Naive thymus-derived CD4-positive, alpha-beta T cell (primary cell): Measurements from ENCODE around the gene UAP1L1. TPM values are rescaled to one million over a fixed set of nuclear protein-coding genes. Genes with fewer than 3 reads are reported as not detected.

Experiments
- ATAC-seq: fragments of 150-1000 bp; cut with Tn5 transposase; 2 replicates; pipeline ENCODE4 v1.10.0; 2021; ENCODE audit warnings: mild to moderate bottlenecking, moderate library complexity
- CTCF ChIA-PET: fragments of 350-600 bp; sonication (Branson Sonifier 250); formaldehyde crosslinking; loops from one replicate; lab custom pipeline; 2021; ENCODE audit warnings: antibody characterized with exemption; lab: Charles Lee
- POLR2A ChIA-PET: fragments of 350-600 bp; sonication (Branson Sonifier 250); formaldehyde crosslinking; loops from one replicate; lab custom pipeline; 2021; ENCODE audit warnings: antibody characterized with exemption, inconsistent platforms; lab: Charles Lee
- DNase-seq, 9 donors: peaks; one replicate each; pipeline versions ENCODE4 v3.0.0 to v3.0.0-alpha.2; 2020 to 2022; ENCODE audit warnings: mixed read lengths in 1 of 9
- H3K27ac ChIP-seq: one replicate; pipeline ENCODE4 v1.7.0; 2013; ENCODE audit warnings: mild to moderate bottlenecking, low read depth, low read length, moderate library complexity
- H3K27me3 ChIP-seq, 2 donors: one replicate each; pipeline ENCODE4 v1.7.0; 2013; ENCODE audit warnings: low read length in 2 of 2, mild to moderate bottlenecking in 2 of 2, moderate library complexity in 2 of 2; ENCODE audit not compliant: control insufficient read depth in 2 of 2, insufficient read depth in 2 of 2
- H3K36me3 ChIP-seq, 3 experiments: 1 replicate in 2 of 3; 2 replicates in 1 of 3; pipeline ENCODE4 v1.7.0; 2013; ENCODE audit warnings: low read length in 3 of 3, mild to moderate bottlenecking in 3 of 3, moderate library complexity in 1 of 3; ENCODE audit not compliant: insufficient read depth in 3 of 3, control insufficient read depth in 2 of 3
- H3K4me1 ChIP-seq, 2 donors: one replicate each; pipeline ENCODE4 v1.7.0; 2013; ENCODE audit warnings: low read length in 2 of 2, mild to moderate bottlenecking in 2 of 2, moderate library complexity in 1 of 2; ENCODE audit not compliant: control insufficient read depth in 2 of 2, insufficient read depth in 2 of 2
- H3K4me3 ChIP-seq: 2 replicates; pipeline ENCODE4 v1.7.0; 2013; ENCODE audit warnings: mild to moderate bottlenecking, low read length
- H3K9me3 ChIP-seq, 3 experiments: 1 replicate in 2 of 3; 2 replicates in 1 of 3; pipeline ENCODE4 v1.7.0; 2013; ENCODE audit warnings: low read length in 3 of 3; ENCODE audit not compliant: control insufficient read depth in 2 of 3
- H3K27ac Mint-ChIP-seq, 9 donors: one replicate each; pipeline ENCODE4 v1.8.0; 2020 to 2022; ENCODE audit warnings: mixed read lengths in 9 of 9, mild to moderate bottlenecking in 8 of 9, moderate library complexity in 5 of 9, inconsistent platforms in 2 of 9
- H3K27me3 Mint-ChIP-seq, 5 donors: one replicate each; pipeline ENCODE4 v1.8.0; 2021 to 2022; ENCODE audit warnings: mixed read lengths in 5 of 5, mild to moderate bottlenecking in 1 of 5
- H3K36me3 Mint-ChIP-seq, 5 donors: one replicate each; pipeline ENCODE4 v1.8.0; 2020 to 2022; ENCODE audit warnings: mixed read lengths in 5 of 5, mild to moderate bottlenecking in 3 of 5, inconsistent platforms in 1 of 5
- H3K4me1 Mint-ChIP-seq, 7 donors: one replicate each; pipeline ENCODE4 v1.8.0; 2020 to 2022; ENCODE audit warnings: mixed read lengths in 7 of 7, mild to moderate bottlenecking in 3 of 7, inconsistent platforms in 1 of 7
- H3K4me3 Mint-ChIP-seq, 10 donors: one replicate each; pipeline ENCODE4 v1.8.0; 2020 to 2022; ENCODE audit warnings: mild to moderate bottlenecking in 10 of 10, mixed read lengths in 10 of 10, moderate library complexity in 6 of 10, inconsistent platforms in 2 of 10
- H3K9me3 Mint-ChIP-seq, 11 donors: one replicate each; pipeline ENCODE4 v1.8.0; 2020 to 2022; ENCODE audit warnings: mixed read lengths in 11 of 11, mild to moderate bottlenecking in 4 of 11, inconsistent platforms in 1 of 11, moderate library complexity in 1 of 11
- intact Hi-C, 2 donors: fragments of 100-400 bp; cut with micrococcal nuclease; formaldehyde crosslinking; loops; one replicate each; pipeline ENCODE4 v1.15.1; 2023
- polyA plus RNA-seq, 2 donors: library from polyadenylated mRNA; unstranded; fragments of 300-500 nt; fragmentation: Illumina TruSeq; gene quantifications; one replicate each; pipeline ENCODE4 v1.2.3, GENCODE V29; 2021
- total RNA-seq, 6 experiments: library from RNA in 5 of 6; stranded (reverse) in 5 of 6; gene quantifications; 1 replicate in 5 of 6; 2 replicates in 1 of 6; pipeline ENCODE4 v1.2.3 and lab custom pipeline; 2021 to 2026

The UAP1L1 gene
- total and polyA plus RNA-seq, 7 experiments from 2014 or later, result 0.71 to 27.6 (median 14.9) TPM

GRCh38 chr9:137034709-137035506 is 42.4 kb upstream of the UAP1L1 start:
- CTCF ChIA-PET, result interaction anchor here (0.7 to 3.5 kb wide), 18 partner anchors 8 to 275 kb away, joined by 3 to 49 read pairs (median 4); partner anchors contain the start of genes AJM1, RABL6 and TMEM141
- Histone ChIP-seq H3K36me3 (no peaks in the 10 kb centered on the region), H3K27ac (no peak overlapping the region), H3K4me1 (peaks cover 38 to 43% of the 10 kb centered on the region in 2 donors), H3K4me3 (peak overlapping the region; percentile 34), H3K9me3 (no peaks in the 10 kb centered on the region), H3K27me3 (no peaks in the 10 kb centered on the region)
- ATAC-seq (peak; percentile 84), DNase-seq (peak; percentile 74 to 88 (median 82))
- Mint-ChIP-seq H3K9me3 (no peaks in the 10 kb centered on the region), H3K27me3 (peaks cover 0 to 3% (median 0%) of the 10 kb centered on the region in 5 donors), H3K27ac (peak overlapping the region in 4 of 9 donors; percentile 19 to 85 (median 43)), H3K4me1 (peaks cover 11 to 37% (median 26%) of the 10 kb centered on the region in 7 donors), H3K4me3 (peak overlapping the region; percentile 55 to 81 (median 66)), H3K36me3 (no peaks in the 10 kb centered on the region)
- POLR2A ChIA-PET, result interaction anchor here (0.6 to 1.5 kb wide), 14 partner anchors 8 to 247 kb away, joined by 3 to 7 read pairs (median 3); partner anchors contain the start of genes FBXW5, MAN1B1 and TRAF2
- intact Hi-C loops, result loop anchor here (1.0 to 2.0 kb wide), 5 partner anchors 31 to 248 kb away; partner anchors contain the start of genes AJM1 (in 1 of the 2), C8G (in 1 of the 2) and FBXW5 (in 1 of the 2)

- CTCF ChIA-PET, result interaction anchor here (0.8 to 3.5 kb wide), 17 partner anchors 9 to 275 kb away, joined by 3 to 49 read pairs (median 4); partner anchors contain the start of genes AJM1, RABL6 and TMEM141
- Histone ChIP-seq H3K27me3 (no peaks in the 10 kb centered on the region), H3K27ac (no peak overlapping the region), H3K9me3 (no peaks in the 10 kb centered on the region), H3K4me3 (no peak overlapping the region), H3K4me1 (peaks cover 33 to 38% of the 10 kb centered on the region in 2 donors), H3K36me3 (no peaks in the 10 kb centered on the region)
- Mint-ChIP-seq H3K27me3 (peaks cover 0 to 4% (median 0%) of the 10 kb centered on the region in 5 donors), H3K27ac (peak overlapping the region in 1 of 9 donors; percentile 85), H3K4me1 (peaks cover 11 to 33% (median 21%) of the 10 kb centered on the region in 7 donors), H3K9me3 (no peaks in the 10 kb centered on the region), H3K4me3 (peak overlapping the region in 5 of 10 donors; percentile 55 to 81 (median 65)), H3K36me3 (no peaks in the 10 kb centered on the region)
- DNase-seq (peak in 1 of 9 donors; percentile 22), ATAC-seq (no peak)
- intact Hi-C loops, result loop anchor here (1.0 to 2.0 kb wide), 5 partner anchors 31 to 248 kb away; partner anchors contain the start of genes AJM1 (in 1 of the 2), C8G (in 1 of the 2) and FBXW5 (in 1 of the 2)
- POLR2A ChIA-PET, result interaction anchor here (0.6 to 1.5 kb wide), 12 partner anchors 9 to 248 kb away, joined by 3 to 7 read pairs (median 3); partner anchors contain the start of genes FBXW5 and MAN1B1
These were observed 41.8 kb upstream of the UAP1L1 start for GRCh38 chr9:137035507-137035834.

GRCh38 chr9:137035937-137036336 is 41.4 kb upstream of the UAP1L1 start:
- no peak overlapping the region for H3K27ac Mint-ChIP-seq
- intact Hi-C loops, result loop anchor here (1.0 to 2.0 kb wide), 5 partner anchors 32 to 249 kb away; partner anchors contain the start of genes AJM1 (in 1 of the 2), C8G (in 1 of the 2) and FBXW5 (in 1 of the 2)
- no peak for ATAC-seq
- H3K4me3 ChIP-seq, result no peak overlapping the region
- H3K9me3 ChIP-seq, result no peaks in the 10 kb centered on the region
- DNase-seq, result no peak
- no peak overlapping the region for H3K27ac ChIP-seq
- H3K4me1 Mint-ChIP-seq, result peaks cover 11 to 29% (median 16%) of the 10 kb centered on the region in 7 donors
- no peaks in the 10 kb centered on the region for H3K9me3 Mint-ChIP-seq
- ChIA-PET POLR2A (interaction anchor here (1.0 to 1.5 kb wide), 5 partner anchors 9 to 248 kb away, joined by 3 to 7 read pairs (median 3); partner anchors contain the start of gene FBXW5), CTCF (interaction anchor here (0.9 to 3.5 kb wide), 9 partner anchors 9 to 276 kb away, joined by 3 to 49 read pairs (median 4); partner anchors contain the start of genes RABL6 and TMEM141)
- no peaks in the 10 kb centered on the region for H3K36me3 Mint-ChIP-seq
- H3K27me3 Mint-ChIP-seq, result peaks cover 0 to 4% (median 0%) of the 10 kb centered on the region in 5 donors
- no peak overlapping the region for H3K4me3 Mint-ChIP-seq
- no peaks in the 10 kb centered on the region for H3K36me3 ChIP-seq
- H3K4me1 ChIP-seq, result peaks cover 28 to 33% of the 10 kb centered on the region in 2 donors
- no peaks in the 10 kb centered on the region for H3K27me3 ChIP-seq

GRCh38 chr9:137037035-137037434 is 40.3 kb upstream of the UAP1L1 start:
- Histone ChIP-seq H3K4me3 (no peak overlapping the region), H3K9me3 (no peaks in the 10 kb centered on the region), H3K27me3 (no peaks in the 10 kb centered on the region), H3K27ac (no peak overlapping the region), H3K36me3 (no peaks in the 10 kb centered on the region), H3K4me1 (peaks cover 17 to 22% of the 10 kb centered on the region in 2 donors)
- CTCF ChIA-PET, result interaction anchor here (1.1 to 3.5 kb wide), 2 partner anchors 10 to 249 kb away, joined by 4 to 49 read pairs; partner anchors contain the start of gene TMEM141
- Mint-ChIP-seq H3K36me3 (no peaks in the 10 kb centered on the region), H3K27me3 (peaks cover 0 to 4% (median 0%) of the 10 kb centered on the region in 5 donors), H3K27ac (no peak overlapping the region), H3K4me1 (peaks cover 11 to 25% (median 12%) of the 10 kb centered on the region in 7 donors), H3K4me3 (no peak overlapping the region), H3K9me3 (no peaks in the 10 kb centered on the region)
- ATAC-seq, result no peak
- intact Hi-C loops, result no loop called here
- POLR2A ChIA-PET, result interaction anchor here (0.5 kb wide), 1 partner anchor 20 kb away, joined by 4 read pairs; no protein-coding TSS in a partner anchor
- no peak for DNase-seq

GRCh38 chr9:137037483-137037882 is 39.8 kb upstream of the UAP1L1 start:
- POLR2A ChIA-PET, result interaction anchor here (0.5 to 0.6 kb wide), 2 partner anchors 10 to 19 kb away, joined by 3 to 4 read pairs; no protein-coding TSS in a partner anchor

GRCh38 chr9:137038916-137039315 is 38.4 kb upstream of the UAP1L1 start:
- H3K27ac ChIP-seq, result no peak overlapping the region
- H3K36me3 ChIP-seq, result no peaks in the 10 kb centered on the region
- Mint-ChIP-seq H3K27me3 (peaks cover 0 to 11% (median 0%) of the 10 kb centered on the region in 5 donors), H3K27ac (no peak overlapping the region), H3K4me1 (peaks cover 9 to 12% (median 11%) of the 10 kb centered on the region in 7 donors), H3K9me3 (no peaks in the 10 kb centered on the region), H3K36me3 (no peaks in the 10 kb centered on the region), H3K4me3 (no peak overlapping the region)
- no peaks in the 10 kb centered on the region for H3K9me3 ChIP-seq
- intact Hi-C loops, result no loop called here
- CTCF ChIA-PET, result no interaction called here
- H3K4me1 ChIP-seq, result peaks cover 13 to 18% of the 10 kb centered on the region in 2 donors
- no peak for DNase-seq
- H3K4me3 ChIP-seq, result no peak overlapping the region
- POLR2A ChIA-PET, result no interaction called here
- peaks cover 0 to 2% of the 10 kb centered on the region in 2 donors for H3K27me3 ChIP-seq
- ATAC-seq, result no peak

More at GRCh38 chr9:137037483-137037882, 39.8 kb upstream of the UAP1L1 start:
- intact Hi-C loops, result no loop called here
- peaks cover 11 to 23% (median 12%) of the 10 kb centered on the region in 7 donors for H3K4me1 Mint-ChIP-seq
- no peaks in the 10 kb centered on the region for H3K36me3 Mint-ChIP-seq
- H3K27ac Mint-ChIP-seq, result no peak overlapping the region
- CTCF ChIA-PET, result no interaction called here
- Histone ChIP-seq H3K27me3 (no peaks in the 10 kb centered on the region), H3K4me3 (no peak overlapping the region), H3K36me3 (no peaks in the 10 kb centered on the region), H3K4me1 (peaks cover 13 to 20% of the 10 kb centered on the region in 2 donors), H3K9me3 (no peaks in the 10 kb centered on the region), H3K27ac (no peak overlapping the region)
- H3K4me3 Mint-ChIP-seq, result no peak overlapping the region
- ATAC-seq (no peak), DNase-seq (no peak)
- H3K27me3 Mint-ChIP-seq, result peaks cover 0 to 4% (median 0%) of the 10 kb centered on the region in 5 donors
- H3K9me3 Mint-ChIP-seq, result no peaks in the 10 kb centered on the region
